Nucleus accumbens (tissue), 56 donors: ENCODE data around the gene PDE3B.

ENCODE experiments used
- DNase-seq, 56 donors: peaks; one replicate each; lab custom pipeline; 2025; lab: John Stamatoyannopoulos, UW

The PDE3B gene

DNA sequence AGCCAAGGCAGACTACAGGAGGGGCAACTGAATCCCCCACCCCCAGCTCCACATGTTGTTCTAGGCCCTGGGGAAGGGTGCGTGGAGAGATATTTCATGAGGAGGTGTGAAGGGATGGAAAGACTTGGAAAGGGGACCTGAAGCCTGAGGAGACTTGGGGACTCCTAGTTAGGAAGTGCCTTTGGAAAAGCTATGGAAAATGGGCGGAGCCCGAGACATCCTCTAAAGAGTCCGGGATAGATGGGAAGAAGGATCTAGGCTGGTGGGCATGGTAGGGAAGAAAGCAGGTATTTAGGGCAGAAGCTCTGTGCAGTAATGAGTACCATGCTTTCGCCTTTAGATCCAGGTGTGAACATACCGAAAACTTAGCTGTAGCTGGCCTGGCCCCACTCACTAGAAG is 263.4 kb downstream of the PDE3B start:
- no peak for DNase-seq

DNA sequence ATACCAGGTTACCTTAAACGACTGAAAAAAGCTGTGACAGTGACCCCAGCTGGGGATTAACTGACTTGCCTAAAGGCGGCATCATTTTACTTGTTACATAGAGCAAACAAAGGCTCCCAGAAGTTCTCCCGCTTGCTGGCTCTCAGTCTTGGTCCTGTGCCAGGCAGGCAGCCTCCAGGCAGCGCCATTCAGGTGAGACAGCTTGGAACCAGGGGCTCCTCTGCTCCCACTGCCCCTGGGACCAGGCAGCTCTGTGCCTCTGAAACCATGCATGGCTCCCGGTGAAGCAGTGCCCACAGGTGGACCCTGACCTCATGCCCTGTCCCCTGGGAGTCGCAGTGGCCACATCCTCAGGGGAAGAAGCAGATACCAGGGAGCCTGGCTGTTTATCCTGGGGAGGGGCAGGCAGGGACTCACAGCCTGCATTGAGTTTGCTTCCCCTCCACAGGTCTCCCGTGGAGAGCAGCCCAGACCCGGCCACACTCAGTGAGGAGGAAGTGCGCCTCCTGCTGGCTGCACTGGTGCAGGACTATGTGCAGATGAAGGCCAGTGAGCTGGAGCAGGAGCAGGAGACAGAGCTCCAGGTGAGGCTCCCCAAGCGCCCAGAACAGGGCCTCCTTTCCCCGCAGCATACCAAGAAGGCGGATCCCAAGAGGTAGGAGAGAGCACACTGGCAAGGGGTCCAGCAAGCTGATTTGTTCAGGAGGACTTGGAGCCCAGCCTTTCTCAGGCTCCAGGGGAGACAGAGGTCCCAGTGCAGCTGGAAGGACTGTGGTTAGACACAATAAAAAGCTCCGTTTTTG is 264.0 kb downstream of the PDE3B start:
- DNase-seq = peak in 42 of 56 donors; percentile 9 to 80 (median 45)

DNA sequence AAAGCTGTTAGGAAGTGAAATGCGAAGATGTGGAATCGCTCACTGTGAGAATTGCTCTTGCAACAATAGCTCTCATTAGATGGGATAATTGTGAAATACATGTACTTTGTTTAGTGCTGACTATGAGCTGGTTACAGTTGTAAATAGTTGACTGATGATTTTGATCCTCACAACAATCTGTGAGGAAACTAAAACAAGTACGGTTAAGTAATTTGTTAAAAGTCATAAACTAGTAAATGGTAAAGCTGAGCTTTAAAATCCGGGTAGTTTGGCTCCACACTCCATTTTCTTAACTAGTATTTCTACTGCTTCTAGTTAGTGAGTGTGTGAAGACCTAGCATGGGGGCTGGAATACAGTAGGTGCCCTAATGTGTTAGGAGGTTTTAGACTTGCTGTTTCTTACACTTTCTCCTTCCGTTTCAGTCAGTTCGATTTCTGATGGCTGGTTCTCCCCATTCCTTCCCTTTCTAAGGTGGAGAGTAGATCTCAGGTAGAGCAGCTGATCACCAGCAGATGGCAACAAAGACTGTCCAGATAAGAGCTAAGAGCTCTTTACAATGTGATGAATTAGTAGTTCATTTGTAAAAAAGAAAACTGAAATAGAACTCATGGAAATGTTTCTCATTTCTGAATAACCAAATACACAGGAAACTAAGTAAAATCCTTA is 264.7 kb downstream of the PDE3B start:
- DNase-seq = peak in 11 of 56 donors; percentile 1 to 37 (median 8)

DNA sequence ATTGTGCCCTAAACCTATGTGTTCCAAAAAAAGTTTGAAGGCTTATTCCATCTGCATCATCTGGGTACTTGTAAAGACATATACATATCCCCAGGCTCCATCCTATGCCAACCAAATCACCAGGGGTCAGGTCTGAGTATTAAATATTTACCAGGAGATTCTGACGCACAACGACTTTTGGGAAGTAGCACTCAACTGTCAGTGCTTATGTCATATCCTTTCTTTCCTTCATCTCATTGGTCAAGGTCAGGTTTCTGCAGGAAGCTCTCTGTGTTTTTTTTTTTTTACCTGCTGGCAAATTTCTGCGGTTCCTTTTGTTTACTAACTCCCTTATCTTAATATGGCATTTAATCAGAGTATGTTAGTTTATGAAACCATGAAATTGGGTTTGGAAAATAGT is 270.9 kb downstream of the PDE3B start:
- no peak for DNase-seq

DNA sequence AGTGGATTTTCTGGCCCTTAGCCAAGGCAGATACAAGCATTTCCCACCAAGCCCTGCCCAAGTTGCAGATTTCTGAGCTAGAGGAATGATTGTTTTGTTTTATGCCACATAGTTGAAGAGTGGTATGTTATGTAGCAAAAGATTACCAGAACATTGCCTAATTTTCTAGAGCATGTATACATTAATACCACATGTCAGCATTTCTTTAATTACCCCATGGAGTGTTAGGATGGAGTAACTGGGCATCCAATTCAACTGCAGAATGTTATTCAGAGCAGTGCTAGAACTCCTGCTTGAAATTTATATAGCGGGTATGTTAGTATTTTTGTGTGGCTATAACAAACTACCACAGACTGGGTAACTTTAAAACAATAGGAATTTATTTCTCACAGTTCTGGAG is 272.8 kb downstream of the PDE3B start:
- no peak for DNase-seq
